ENCODE results near the gene EMP2. TPM values are rescaled to one million over a fixed set of nuclear protein-coding genes. Genes with fewer than 3 reads are reported as not detected.

EMP2 gene
- total and polyA plus RNA-seq, 7 donors, result 8.0 to 25.4 (median 12.8) TPM

DNA sequence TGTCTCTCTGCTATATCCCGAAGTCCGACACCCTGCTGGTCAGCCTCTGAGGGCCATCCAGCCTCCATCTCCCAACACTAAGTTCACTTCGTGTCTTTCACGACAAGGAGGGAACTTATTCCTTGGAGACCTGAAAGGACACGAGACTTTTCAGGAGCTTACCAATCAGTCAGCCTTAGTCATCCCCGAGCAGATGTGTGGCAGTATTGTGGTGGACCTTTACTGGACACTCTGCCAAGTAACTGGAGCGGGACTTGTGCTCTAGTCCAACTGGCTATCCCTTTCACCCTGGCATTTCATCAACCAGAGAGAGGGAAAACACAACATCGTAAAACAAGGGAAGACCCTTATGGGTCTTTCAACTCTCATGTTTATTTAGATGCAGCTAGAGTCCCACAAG is 87.1 kb downstream of the EMP2 start:
- no peaks in the 10 kb centered on the region for H3K27me3 ChIP-seq (ENCODE audit: insufficient read depth in 3 of 3, low read length in 2 of 3)
- H3K4me3 ChIP-seq, result no peak overlapping the region
- no peak overlapping the region for H3K27ac ChIP-seq
- no peaks in the 10 kb centered on the region for H3K36me3 ChIP-seq (ENCODE audit: insufficient read depth in 1 of 2, low read depth in 1 of 2)
- TF ChIP-seq, protein P1, sequence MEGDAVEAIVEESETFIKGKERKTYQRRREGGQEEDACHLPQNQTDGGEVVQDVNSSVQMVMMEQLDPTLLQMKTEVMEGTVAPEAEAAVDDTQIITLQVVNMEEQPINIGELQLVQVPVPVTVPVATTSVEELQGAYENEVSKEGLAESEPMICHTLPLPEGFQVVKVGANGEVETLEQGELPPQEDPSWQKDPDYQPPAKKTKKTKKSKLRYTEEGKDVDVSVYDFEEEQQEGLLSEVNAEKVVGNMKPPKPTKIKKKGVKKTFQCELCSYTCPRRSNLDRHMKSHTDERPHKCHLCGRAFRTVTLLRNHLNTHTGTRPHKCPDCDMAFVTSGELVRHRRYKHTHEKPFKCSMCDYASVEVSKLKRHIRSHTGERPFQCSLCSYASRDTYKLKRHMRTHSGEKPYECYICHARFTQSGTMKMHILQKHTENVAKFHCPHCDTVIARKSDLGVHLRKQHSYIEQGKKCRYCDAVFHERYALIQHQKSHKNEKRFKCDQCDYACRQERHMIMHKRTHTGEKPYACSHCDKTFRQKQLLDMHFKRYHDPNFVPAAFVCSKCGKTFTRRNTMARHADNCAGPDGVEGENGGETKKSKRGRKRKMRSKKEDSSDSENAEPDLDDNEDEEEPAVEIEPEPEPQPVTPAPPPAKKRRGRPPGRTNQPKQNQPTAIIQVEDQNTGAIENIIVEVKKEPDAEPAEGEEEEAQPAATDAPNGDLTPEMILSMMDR (IDR thresholded peaks at IDR 0.05), result no peak
- intact Hi-C loops (cut with DNase I), result no loop called here
- H3K9me3 ChIP-seq, result peaks cover 6% of the 10 kb centered on the region
- no peak for ATAC-seq
- no peaks in the 10 kb centered on the region for H3K4me1 ChIP-seq
- DNase-seq, result no peak
- WGBS, 3 donors, result 45 to 52% (median 45%) methylated on average over 8 of the region's 8 CpGs

DNA sequence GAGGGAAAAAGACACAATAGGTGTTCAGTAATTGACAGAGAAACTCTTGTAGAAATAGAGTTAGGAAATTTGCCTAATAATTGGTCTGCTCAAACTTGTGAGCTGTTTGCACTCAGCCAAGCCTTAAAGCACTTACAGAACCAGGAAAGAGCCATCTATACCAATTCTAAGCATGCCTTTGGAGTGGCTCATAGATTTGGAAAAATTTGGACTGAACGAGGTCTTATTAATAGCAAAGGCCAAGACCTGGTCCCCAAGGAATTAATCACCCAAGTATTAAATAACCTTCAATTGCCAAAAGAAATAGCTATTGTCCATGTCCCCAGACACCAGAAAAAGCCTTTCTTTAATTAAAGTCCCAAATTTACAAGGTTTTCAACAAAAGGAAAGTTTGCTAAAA is 90.3 kb downstream of the EMP2 start:
- Histone ChIP-seq H3K36me3 (ENCODE audit: insufficient read depth in 1 of 2, low read depth in 1 of 2) (no peaks in the 10 kb centered on the region), H3K4me3 (no peak overlapping the region), H3K27ac (no peak overlapping the region), H3K27me3 (ENCODE audit: insufficient read depth in 3 of 3, low read length in 2 of 3) (no peaks in the 10 kb centered on the region), H3K4me1 (no peaks in the 10 kb centered on the region), H3K9me3 (peaks cover 2% of the 10 kb centered on the region)
- TF ChIP-seq, protein P1 (IDR thresholded peaks at IDR 0.05), result no peak
- no peak for DNase-seq
- intact Hi-C loops (cut with DNase I), result no loop called here
- WGBS, 3 donors, result 17 to 37% (median 33%) methylated on average over 1 of the region's 1 CpG
- ATAC-seq, result no peak

DNA sequence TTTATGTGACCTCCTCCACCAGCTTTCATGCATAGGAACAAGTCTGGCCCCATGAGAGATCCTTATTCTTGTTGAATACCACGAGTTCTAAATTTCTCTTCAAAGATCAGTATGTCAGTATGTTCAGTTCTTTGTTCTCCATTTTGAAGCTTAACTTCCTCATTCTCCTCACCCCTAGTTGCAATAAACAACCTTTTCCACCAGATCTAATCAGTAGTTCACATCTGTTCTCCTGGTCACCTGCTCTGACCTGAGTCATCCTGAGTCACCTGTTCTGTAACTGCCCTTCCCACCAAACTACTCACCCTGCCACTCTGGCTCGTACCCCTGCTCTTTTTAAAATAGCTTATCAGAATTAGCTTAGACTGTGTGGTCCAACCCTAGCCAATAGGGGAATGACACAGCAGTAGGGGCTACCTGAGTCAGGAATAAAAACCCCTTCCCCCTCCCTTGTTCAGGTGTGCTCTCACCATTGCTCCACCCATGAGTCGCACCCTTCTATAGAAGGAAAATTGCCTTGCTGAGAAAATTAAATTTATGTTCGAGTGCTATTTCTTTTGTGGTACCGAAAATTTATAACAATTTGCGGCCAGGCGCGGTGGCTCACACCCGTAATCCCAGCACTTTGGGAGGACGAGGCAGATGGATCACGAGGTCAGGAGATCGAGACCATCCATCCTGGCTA is 94.6 kb downstream of the EMP2 start:
- no peak for ATAC-seq
- intact Hi-C loops (cut with DNase I), result no loop called here
- no peak for DNase-seq
- no peaks in the 10 kb centered on the region for H3K4me1 ChIP-seq
- WGBS, 3 donors, result 95 to 97% (median 95%) methylated on average over 12 of the region's 12 CpGs
- H3K27ac ChIP-seq, result no peak overlapping the region
- no peak overlapping the region for H3K4me3 ChIP-seq
- TF ChIP-seq, protein P1 (IDR thresholded peaks at IDR 0.05), result no peak
- peaks cover 0 to 4% of the 10 kb centered on the region in 2 donors for H3K36me3 ChIP-seq (ENCODE audit: insufficient read depth in 1 of 2, low read depth in 1 of 2)
- no peaks in the 10 kb centered on the region for H3K9me3 ChIP-seq
- no peaks in the 10 kb centered on the region for H3K27me3 ChIP-seq (ENCODE audit: insufficient read depth in 3 of 3, low read length in 2 of 3)

DNA sequence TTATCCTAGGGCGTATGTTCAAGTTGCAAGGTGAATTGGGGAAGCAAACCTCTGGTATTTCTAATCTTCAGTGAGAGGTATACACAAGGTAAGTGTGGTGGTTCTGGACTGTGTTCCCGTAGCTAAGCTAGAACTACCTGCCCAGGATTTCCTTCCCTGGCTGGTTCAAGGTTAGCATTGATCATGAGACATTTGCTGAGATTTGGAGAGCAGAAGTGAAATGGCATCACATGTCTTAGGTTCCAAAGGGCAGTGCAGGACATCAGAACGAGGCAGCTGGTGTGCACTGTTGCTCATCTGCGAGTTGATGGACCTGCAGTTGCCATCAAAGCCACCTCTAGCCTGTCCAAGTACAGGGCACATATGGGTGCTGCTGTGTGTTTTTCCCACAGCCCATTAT is 95.2 kb downstream of the EMP2 start:
- H3K4me1 ChIP-seq, result no peaks in the 10 kb centered on the region
- H3K9me3 ChIP-seq, result no peaks in the 10 kb centered on the region
- intact Hi-C loops (cut with DNase I), result no loop called here
- TF ChIP-seq, protein P1 (IDR thresholded peaks at IDR 0.05), result no peak
- ATAC-seq, result no peak
- no peak for DNase-seq
- no peak overlapping the region for H3K27ac ChIP-seq
- 92 to 99% (median 95%) methylated on average over 4 of the region's 4 CpGs for whole genome bisulfite sequencing, 3 donors
- H3K36me3 ChIP-seq (ENCODE audit: insufficient read depth in 1 of 2, low read depth in 1 of 2), result peaks cover 0 to 4% of the 10 kb centered on the region in 2 donors
- no peak overlapping the region for H3K4me3 ChIP-seq
- H3K27me3 ChIP-seq (ENCODE audit: insufficient read depth in 3 of 3, low read length in 2 of 3), result no peaks in the 10 kb centered on the region

DNA sequence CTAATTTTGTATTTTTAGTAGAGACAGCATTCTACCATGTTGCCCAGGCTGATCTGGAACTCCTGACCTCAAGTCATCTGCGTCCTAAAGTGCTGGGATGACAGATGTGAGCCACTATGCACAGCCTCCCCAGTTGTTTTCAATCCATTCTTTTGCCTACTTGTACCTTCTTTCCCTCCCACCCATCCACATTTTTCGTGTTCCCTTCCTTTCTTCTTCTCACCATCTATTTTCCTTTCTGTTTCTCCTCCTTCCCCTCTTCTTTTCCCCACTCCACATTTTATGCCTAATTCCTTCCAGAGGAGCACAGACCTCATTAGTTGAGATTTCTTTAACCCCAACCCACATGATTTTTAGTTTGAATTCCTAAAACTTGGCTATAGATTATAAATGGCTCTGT is 100.2 kb downstream of the EMP2 start:
- DNase-seq (no peak), ATAC-seq (no peak)
- Histone ChIP-seq H3K4me1 (no peaks in the 10 kb centered on the region), H3K4me3 (no peak overlapping the region), H3K27ac (no peak overlapping the region), H3K27me3 (ENCODE audit: insufficient read depth in 3 of 3, low read length in 2 of 3) (no peaks in the 10 kb centered on the region), H3K36me3 (ENCODE audit: insufficient read depth in 1 of 2, low read depth in 1 of 2) (peaks cover 0 to 4% of the 10 kb centered on the region in 2 donors), H3K9me3 (no peaks in the 10 kb centered on the region)
- 59 to 85% (median 80%) methylated on average over 2 of the region's 2 CpGs for WGBS, 3 donors
- TF ChIP-seq, protein P1 (IDR thresholded peaks at IDR 0.05), result no peak
- intact Hi-C loops (cut with DNase I), result no loop called here
